IMR-90 (cell line): ENCODE measurements around the gene MAML2.

Experiments used
- BHLHE40 ChIP-seq: fragments of 150-350 bp; IDR thresholded peaks from 2 replicates; pipeline ENCODE4 v1.6.1; 2016; ENCODE audit warnings: mild to moderate bottlenecking, low read depth, low read length
- CTCF ChIP-seq: conservative IDR thresholded peaks from 2 replicates; pipeline ENCODE4 v1.5.1; 2012; ENCODE audit warnings: mild to moderate bottlenecking, low read depth, low read length, improper control_type of control experiment
- ELK1 ChIP-seq: fragments of 150-350 bp; IDR thresholded peaks from 2 replicates; pipeline ENCODE4 v1.6.1; 2016; ENCODE audit warnings: low read depth, mild to moderate bottlenecking, low read length, moderate library complexity, borderline replicate concordance
- MAZ ChIP-seq: IDR thresholded peaks from 2 replicates; pipeline ENCODE4 v1.6.1; 2012; ENCODE audit warnings: low read depth, mild to moderate bottlenecking, low read length, improper control_type of control experiment, moderate library complexity, borderline replicate concordance
- POLR2A ChIP-seq: IDR thresholded peaks from 2 replicates; pipeline ENCODE4 v1.6.1; 2012; ENCODE audit warnings: mild to moderate bottlenecking, low read depth, low read length
- SMC3 ChIP-seq: fragments of 150-350 bp; IDR thresholded peaks from 2 replicates; pipeline ENCODE4 v1.6.1; 2016; ENCODE audit warnings: low read depth, mild to moderate bottlenecking, antibody characterized with exemption, low read length, moderate library complexity

- TF ChIP-seq POLR2A: no peak
- TF ChIP-seq CTCF: no peak
- no peak for TF ChIP-seq ELK1
- TF ChIP-seq MAZ: no peak
- no peak for TF ChIP-seq BHLHE40
- TF ChIP-seq SMC3: no peak
Measured at GRCh38 chr11:96358321-96358720, 15.3 kb upstream of the MAML2 start.
